Sigmoid colon (tissue), 7 donors: ENCODE results near the gene SLC27A1. TPM values are rescaled to one million over a fixed set of nuclear protein-coding genes. Genes with fewer than 3 reads are reported as not detected.
A peak's percentile ranks its signal among the peaks of the same experiment; 100 is the strongest.

Experiments
- DNase-seq: peaks from one replicate; pipeline ENCODE4 v3.0.0-alpha.2; 2019
- H3K27ac ChIP-seq, 4 donors: fragments of 200-600 bp; sonication (generic); one replicate each; pipeline ENCODE4 v1.5.1; 2016 to 2019; ENCODE audit warnings: mild to moderate bottlenecking in 1 of 4
- H3K27me3 ChIP-seq, 3 donors: fragments of 200-600 bp; sonication (generic); one replicate each; pipeline ENCODE4 v1.5.1; 2019; ENCODE audit warnings: mild to moderate bottlenecking in 1 of 3
- H3K36me3 ChIP-seq, 4 donors: fragments of 200-600 bp; sonication (generic); one replicate each; pipeline ENCODE4 v1.5.1; 2016 to 2019
- H3K4me1 ChIP-seq, 4 donors: fragments of 200-600 bp; sonication (generic); one replicate each; pipeline ENCODE4 v1.5.1; 2017 to 2019
- H3K4me3 ChIP-seq, 4 donors: fragments of 200-600 bp; sonication (generic); one replicate each; pipeline ENCODE4 v1.5.1; 2017 to 2019; ENCODE audit warnings: mild to moderate bottlenecking in 2 of 4, moderate library complexity in 1 of 4
- H3K9me3 ChIP-seq, 4 donors: fragments of 200-600 bp in 3 of 4; sonication (generic) in 3 of 4; one replicate each; pipeline versions ENCODE4 v1.5.1 to v1.6.1; 2013 to 2019
- CTCF ChIP-seq, 4 experiments: fragments of 450-650 bp in 3 of 4; fragments of 200-600 bp in 1 of 4; IDR thresholded peaks; one replicate each; pipeline ENCODE4 v1.5.1; 2016 to 2019; ENCODE audit warnings: antibody characterized with exemption in 4 of 4, mild to moderate bottlenecking in 3 of 4, moderate library complexity in 2 of 4
- EP300 ChIP-seq, 4 donors: sonication (generic); formaldehyde crosslinking; IDR thresholded peaks; one replicate each; pipeline ENCODE4 v1.6.1; 2017; ENCODE audit warnings: antibody characterized with exemption in 4 of 4
- POLR2A ChIP-seq, 2 donors: fragments of 450-650 bp; IDR thresholded peaks; one replicate each; pipeline ENCODE4 v1.6.1; 2016; ENCODE audit warnings: antibody characterized with exemption in 2 of 2, mild to moderate bottlenecking in 2 of 2, moderate library complexity in 2 of 2
- POLR2AphosphoS5 ChIP-seq, 4 donors: sonication (generic); formaldehyde crosslinking; IDR thresholded peaks; one replicate each; pipeline ENCODE4 v1.6.1; 2017; ENCODE audit warnings: antibody characterized with exemption in 4 of 4
- WGBS, 2 donors: extraction: QIAGEN DNeasy Blood & Tissue Kit; methylation state at CpG; one replicate each; pipeline ENCODE4 v1.1.7; 2013; 5-methylcytosine and 5-hydroxymethylcytosine counted together
- intact Hi-C: fragments of 100-400 bp; cut with DNase I; formaldehyde crosslinking; loops from one replicate; pipeline ENCODE4 v1.15.1; 2023
- polyA plus RNA-seq, 3 donors: library from polyadenylated mRNA; stranded (reverse); fragments of 200-250 nt; gene quantifications; one replicate each; pipeline ENCODE4 v1.2.3, GENCODE V29; 2013
- total RNA-seq, 4 donors: library from RNA; depleted of rRNA; stranded (reverse); fragments of >200 nt; gene quantifications; one replicate each; pipeline ENCODE4 v1.1.0, GENCODE V29; 2016
- donor health status: healthy with polysubstance abuse.
- donor health status: Bipolar disorder and iron deficiency.
- donor health status: healthy.

The SLC27A1 gene
- total and polyA plus RNA-seq, 7 donors: 0.69 to 23.8 (median 13.2) TPM

GRCh38 chr19:17448131-17448967 is 22.0 kb upstream of the SLC27A1 start, which contains the start of gene TMEM221:
TMEM221 (minus strand) TSS chr19:17448668; CDS start chr19:17448462, 206 bp downstream.
- Histone ChIP-seq H3K4me1 (peaks cover 0 to 14% (median 8%) of the 10 kb centered on the region in 4 donors), H3K9me3 (no peaks in the 10 kb centered on the region), H3K27me3 (no peaks in the 10 kb centered on the region), H3K36me3 (no peaks in the 10 kb centered on the region), H3K27ac (peak within 1 kb of the TSS in 1 of 4 donors; percentile 48), H3K4me3 (peak within 1 kb of the TSS; percentile 41 to 62 (median 50))
- intact Hi-C loops: no loop called here
- 1% methylated on average over 81 of the region's 81 CpGs for WGBS, 2 donors
- TF ChIP-seq POLR2A (IDR thresholded peaks at IDR 0.05) (no peak), CTCF (IDR thresholded peaks at IDR 0.05) (peak; percentile 10 to 60 (median 20)), POLR2AphosphoS5 (IDR thresholded peaks at IDR 0.05) (no peak)
- peak; percentile 81 for DNase-seq

- Histone ChIP-seq H3K4me1 (peaks cover 0 to 21% (median 12%) of the 10 kb centered on the region in 4 donors), H3K9me3 (no peaks in the 10 kb centered on the region), H3K4me3 (no peak overlapping the region), H3K36me3 (no peaks in the 10 kb centered on the region), H3K27ac (no peak overlapping the region), H3K27me3 (peaks cover 16 to 20% (median 17%) of the 10 kb centered on the region in 3 donors)
- DNase-seq: no peak
- intact Hi-C loops: no loop called here
- TF ChIP-seq POLR2AphosphoS5 (IDR thresholded peaks at IDR 0.05): no peak
- TF ChIP-seq POLR2A (IDR thresholded peaks at IDR 0.05): no peak
- 26 to 43% methylated on average over 8 of the region's 8 CpGs for WGBS, 2 donors
Measured at GRCh38 chr19:17450264-17451075, 19.9 kb upstream of the SLC27A1 start.

- Histone ChIP-seq H3K9me3 (no peaks in the 10 kb centered on the region), H3K27ac (no peak overlapping the region), H3K4me1 (peaks cover 0 to 28% (median 17%) of the 10 kb centered on the region in 4 donors), H3K27me3 (peaks cover 25 to 33% (median 31%) of the 10 kb centered on the region in 3 donors), H3K4me3 (no peak overlapping the region), H3K36me3 (no peaks in the 10 kb centered on the region)
- 76 to 88% methylated on average over 4 of the region's 4 CpGs for WGBS, 2 donors
- intact Hi-C loops: loop anchor here (2.0 kb wide), 1 partner anchor 15 kb away; no protein-coding TSS in a partner anchor
- DNase-seq: no peak
- TF ChIP-seq POLR2AphosphoS5 (IDR thresholded peaks at IDR 0.05) (no peak), CTCF (IDR thresholded peaks at IDR 0.05) (no peak), POLR2A (IDR thresholded peaks at IDR 0.05) (no peak), EP300 (IDR thresholded peaks at IDR 0.05) (no peak)
Measured at GRCh38 chr19:17451820-17452219, 18.5 kb upstream of the SLC27A1 start.

GRCh38 chr19:17454576-17455071 is 15.7 kb upstream of the SLC27A1 start:
- no peak overlapping the region for H3K27ac ChIP-seq
- TF ChIP-seq POLR2AphosphoS5 (IDR thresholded peaks at IDR 0.05) (no peak), EP300 (IDR thresholded peaks at IDR 0.05) (no peak), POLR2A (IDR thresholded peaks at IDR 0.05) (no peak), CTCF (IDR thresholded peaks at IDR 0.05) (no peak)
- no peaks in the 10 kb centered on the region for H3K36me3 ChIP-seq
- H3K27me3 ChIP-seq: peaks cover 25 to 57% (median 50%) of the 10 kb centered on the region in 3 donors
- no peak for DNase-seq
- 13 to 22% methylated on average over 13 of the region's 13 CpGs for WGBS, 2 donors
- no peak overlapping the region for H3K4me3 ChIP-seq
- peaks cover 0 to 14% (median 9%) of the 10 kb centered on the region in 4 donors for H3K4me1 ChIP-seq
- intact Hi-C loops: no loop called here
- H3K9me3 ChIP-seq: no peaks in the 10 kb centered on the region
